Small intestine (tissue), 16 donors: Measurements from ENCODE around the gene TMEM174. TPM values are rescaled to one million over a fixed set of nuclear protein-coding genes. Genes with fewer than 3 reads are reported as not detected.

Source experiments
- DNase-seq, 2 donors: peaks; one replicate each; pipeline versions ENCODE4 v3.0.0 to v3.0.0-alpha.2; 2013
- FAIRE-seq: peaks from 2 replicates; lab custom pipeline; 2012; peaks lifted over from hg19 to GRCh38; lab: Jason Lieb, UNC
- H3K27ac ChIP-seq, 3 donors: one replicate each; pipeline ENCODE4 v1.5.1; 2013; ENCODE audit warnings: low read length in 2 of 3, mild to moderate bottlenecking in 2 of 3, control low read depth in 1 of 3, inconsistent platforms in 1 of 3, low read depth in 1 of 3, moderate library complexity in 1 of 3
- H3K27me3 ChIP-seq, 3 donors: one replicate each; pipeline ENCODE4 v1.6.1; 2013; ENCODE audit warnings: low read length in 3 of 3, inconsistent platforms in 1 of 3; ENCODE audit not compliant: control insufficient read depth in 3 of 3, insufficient read depth in 3 of 3
- H3K36me3 ChIP-seq, 3 donors: one replicate each; pipeline ENCODE4 v1.6.1; 2013; ENCODE audit warnings: low read length in 3 of 3, inconsistent platforms in 1 of 3, low read depth in 1 of 3, mild to moderate bottlenecking in 1 of 3, moderate library complexity in 1 of 3; ENCODE audit not compliant: control insufficient read depth in 3 of 3, insufficient read depth in 2 of 3
- H3K4me1 ChIP-seq, 3 donors: one replicate each; pipeline ENCODE4 v1.6.1; 2013; ENCODE audit warnings: low read length in 2 of 3, inconsistent platforms in 1 of 3, low read depth in 1 of 3, mild to moderate bottlenecking in 1 of 3, moderate library complexity in 1 of 3; ENCODE audit not compliant: control insufficient read depth in 3 of 3, insufficient read depth in 2 of 3
- H3K4me3 ChIP-seq, 3 donors: one replicate each; pipeline ENCODE4 v1.5.1; 2013; ENCODE audit warnings: low read length in 3 of 3, control low read depth in 1 of 3, inconsistent platforms in 1 of 3, low read depth in 1 of 3, mild to moderate bottlenecking in 1 of 3, moderate library complexity in 1 of 3
- H3K9me3 ChIP-seq, 2 donors: one replicate each; pipeline ENCODE4 v1.6.1; 2013; ENCODE audit warnings: low read depth in 1 of 2, low read length in 1 of 2; ENCODE audit not compliant: control insufficient read depth in 2 of 2, insufficient read depth in 1 of 2
- WGBS, 3 donors: extraction: QIAGEN DNeasy Blood & Tissue Kit; methylation state at CpG; one replicate each; pipeline ENCODE4 v1.1.7; 2013; 5-methylcytosine and 5-hydroxymethylcytosine counted together
- long read RNA-seq, 10 donors: transcript quantifications; one replicate each; lab custom pipeline, GENCODE V29; 2026
- polyA plus RNA-seq, 4 donors: library from polyadenylated mRNA; stranded (reverse) in 3 of 4; unstranded in 1 of 4; fragments of 200-250 nt in 3 of 4; fragments of 120-200 nt in 1 of 4; gene quantifications; one replicate each; pipeline versions ENCODE4 v1.2.1 to v1.2.3, GENCODE V29; 2013
- donor health status: healthy with polysubstance abuse.
- donor health status: control.
- donor health status: control.
- donor health status: Bipolar disorder and iron deficiency.
- donor health status: healthy.

The TMEM174 gene
- polyA plus RNA-seq = not detected
- long read RNA-seq, donor 1 = 0 reads
- long read RNA-seq, donor 2 = 0 reads
- long read RNA-seq, donor 3 = 0 reads
- long read RNA-seq, donor 4 = 0 reads
- long read RNA-seq, donor 5 = 0 reads
- long read RNA-seq, donor 6 = 0 reads
- long read RNA-seq, donor 7 = 0 reads
- long read RNA-seq, donor 8 = 0 reads
- long read RNA-seq, donor 9 = 0 reads
- long read RNA-seq, donor 10 = 0 reads

- Histone ChIP-seq H3K36me3 (no peaks in the 10 kb centered on the region), H3K27me3 (peaks cover 0 to 7% (median 0%) of the 10 kb centered on the region in 3 donors), H3K4me1 (peaks cover 0 to 3% (median 0%) of the 10 kb centered on the region in 3 donors), H3K27ac (no peak within 1 kb of the TSS), H3K9me3 (no peaks in the 10 kb centered on the region), H3K4me3 (no peak within 1 kb of the TSS)
- WGBS, 3 donors = 95 to 96% (median 96%) methylated on average over 5 of the region's 5 CpGs
- no peak for FAIRE-seq
- no peak for DNase-seq
Observed at GRCh38 chr5:73172951-73173350, at the start of gene TMEM174. Gene TMEM174, plus strand, starts transcription at chr5:73173193. Its CDS starts 51 bp downstream, at chr5:73173244.

GRCh38 chr5:73125289-73125688 lies 47.7 kb upstream of the TMEM174 start:
- Histone ChIP-seq H3K27me3 (peaks cover 0 to 7% (median 3%) of the 10 kb centered on the region in 3 donors), H3K27ac (no peak overlapping the region), H3K9me3 (no peaks in the 10 kb centered on the region), H3K4me3 (no peak overlapping the region), H3K36me3 (peaks cover 0 to 36% (median 0%) of the 10 kb centered on the region in 3 donors), H3K4me1 (peaks cover 6 to 21% (median 10%) of the 10 kb centered on the region in 3 donors)
- DNase-seq = peak in 1 of 2 donors; percentile 84
- no peak for FAIRE-seq
- WGBS, 3 donors = 35 to 69% (median 44%) methylated on average over 4 of the region's 4 CpGs

GRCh38 chr5:73126381-73126780 lies 46.6 kb upstream of the TMEM174 start:
- Histone ChIP-seq H3K36me3 (peaks cover 0 to 36% (median 0%) of the 10 kb centered on the region in 3 donors), H3K4me3 (no peak overlapping the region), H3K27ac (peak overlapping the region in 1 of 3 donors; percentile 8), H3K4me1 (peaks cover 9 to 28% (median 12%) of the 10 kb centered on the region in 3 donors), H3K27me3 (peaks cover 0 to 7% (median 3%) of the 10 kb centered on the region in 3 donors), H3K9me3 (no peaks in the 10 kb centered on the region)
- no peak for FAIRE-seq
- WGBS, 3 donors = 40 to 66% (median 58%) methylated on average over 4 of the region's 4 CpGs
- peak in 1 of 2 donors; percentile 62 for DNase-seq

- FAIRE-seq = no peak
- Histone ChIP-seq H3K4me1 (peaks cover 9 to 28% (median 12%) of the 10 kb centered on the region in 3 donors), H3K4me3 (no peak overlapping the region), H3K27me3 (peaks cover 0 to 7% (median 3%) of the 10 kb centered on the region in 3 donors), H3K27ac (no peak overlapping the region), H3K36me3 (peaks cover 0 to 36% (median 0%) of the 10 kb centered on the region in 3 donors), H3K9me3 (no peaks in the 10 kb centered on the region)
- DNase-seq = no peak
- 43 to 71% (median 68%) methylated on average over 1 of the region's 1 CpG for WGBS, 3 donors
Observed at GRCh38 chr5:73126957-73127356, 46.0 kb upstream of the TMEM174 start.

GRCh38 chr5:73129143-73129542 lies 43.9 kb upstream of the TMEM174 start:
- peaks cover 8 to 23% (median 12%) of the 10 kb centered on the region in 3 donors for H3K4me1 ChIP-seq
- peak overlapping the region in 1 of 3 donors; percentile 35 for H3K27ac ChIP-seq
- no peaks in the 10 kb centered on the region for H3K27me3 ChIP-seq
- FAIRE-seq (no peak), DNase-seq (peak in 1 of 2 donors; percentile 47)
- no peak overlapping the region for H3K4me3 ChIP-seq
- WGBS, 3 donors = 46 to 63% (median 62%) methylated on average over 5 of the region's 5 CpGs
- no peaks in the 10 kb centered on the region for H3K9me3 ChIP-seq
- H3K36me3 ChIP-seq = peaks cover 0 to 25% (median 0%) of the 10 kb centered on the region in 3 donors

GRCh38 chr5:73130811-73131210 lies 42.2 kb upstream of the TMEM174 start:
- H3K36me3 ChIP-seq = peaks cover 0 to 13% (median 0%) of the 10 kb centered on the region in 3 donors
- no peaks in the 10 kb centered on the region for H3K9me3 ChIP-seq
- H3K27ac ChIP-seq = no peak overlapping the region
- no peaks in the 10 kb centered on the region for H3K27me3 ChIP-seq
- no peak overlapping the region for H3K4me3 ChIP-seq
- WGBS, 3 donors = 58 to 68% (median 58%) methylated on average over 1 of the region's 1 CpG
- peaks cover 5 to 26% (median 6%) of the 10 kb centered on the region in 3 donors for H3K4me1 ChIP-seq
- DNase-seq (no peak), FAIRE-seq (no peak)

GRCh38 chr5:73131711-73132425 lies 41.1 kb upstream of the TMEM174 start:
- no peak for FAIRE-seq
- Histone ChIP-seq H3K27ac (peak overlapping the region in 1 of 3 donors; percentile 36), H3K4me3 (no peak overlapping the region), H3K36me3 (peaks cover 0 to 8% (median 0%) of the 10 kb centered on the region in 3 donors), H3K27me3 (no peaks in the 10 kb centered on the region), H3K9me3 (no peaks in the 10 kb centered on the region), H3K4me1 (peaks cover 1 to 32% (median 5%) of the 10 kb centered on the region in 3 donors)
- DNase-seq = peak; percentile 57 to 74
- 37 to 64% (median 38%) methylated on average over 3 of the region's 3 CpGs for WGBS, 3 donors

GRCh38 chr5:73132759-73133158 lies 40.2 kb upstream of the TMEM174 start:
- H3K4me3 ChIP-seq = no peak overlapping the region
- no peaks in the 10 kb centered on the region for H3K27me3 ChIP-seq
- peaks cover 0 to 8% (median 0%) of the 10 kb centered on the region in 3 donors for H3K36me3 ChIP-seq
- no peak for FAIRE-seq
- DNase-seq = no peak
- 16 to 54% (median 36%) methylated on average over 2 of the region's 2 CpGs for WGBS, 3 donors
- no peaks in the 10 kb centered on the region for H3K9me3 ChIP-seq
- peaks cover 5 to 41% (median 5%) of the 10 kb centered on the region in 3 donors for H3K4me1 ChIP-seq
- peak overlapping the region in 1 of 3 donors; percentile 28 for H3K27ac ChIP-seq
